Fibroblast of the aortic adventitia (primary cell): Measurements from ENCODE around the gene ARRB1. TPM values are rescaled to one million over a fixed set of nuclear protein-coding genes. Genes with fewer than 3 reads are reported as not detected.
"Not testable (repeated sequence)": the region's sequence is repeated elsewhere in the genome, so short reads cannot be mapped to it uniquely, and the experiment has no call there.

Experiments used
- DNase-seq: peaks from one replicate; pipeline ENCODE4 v3.0.0-alpha.2; 2010; ENCODE audit warnings: low read depth
- H3K4me3 ChIP-seq: 2 replicates; pipeline ENCODE4 v1.5.1; 2011; ENCODE audit warnings: low read depth, mild to moderate bottlenecking, control low read depth, low read length, moderate library complexity
- CTCF ChIP-seq: IDR thresholded peaks from 2 replicates; pipeline ENCODE4 v1.5.1; 2011; ENCODE audit warnings: mild to moderate bottlenecking, low read length, control low read depth, inconsistent platforms; ENCODE audit not compliant: insufficient read depth
- total RNA-seq: library from RNA; depleted of rRNA; stranded (reverse); fragments of >200 nt; gene quantifications from 2 replicates; pipeline ENCODE4 v1.2.3, GENCODE V29; 2012; ENCODE audit warnings: low replicate concordance

ARRB1 gene
- total RNA-seq, 1 donor = 36.3 TPM

GRCh38 chr11:75371949-75372876 is 20.8 kb upstream of the ARRB1 start:
- DNase-seq = peak; percentile 60
- no peak for TF ChIP-seq CTCF
- no peak overlapping the region for H3K4me3 ChIP-seq

GRCh38 chr11:75369560-75370255 is 18.2 kb upstream of the ARRB1 start:
- DNase-seq = no peak
- TF ChIP-seq CTCF = no peak
- H3K4me3 ChIP-seq = no peak overlapping the region

- not testable (repeated sequence) for H3K4me3 ChIP-seq, DNase-seq
Observed at GRCh38 chr11:75366826-75367225, 15.4 kb upstream of the ARRB1 start.

- DNase-seq = peak; percentile 77
- no peak for TF ChIP-seq CTCF
- H3K4me3 ChIP-seq = no peak overlapping the region
Observed at GRCh38 chr11:75365711-75366181, 14.3 kb upstream of the ARRB1 start.

- not testable (repeated sequence) for DNase-seq, H3K4me3 ChIP-seq
Observed at GRCh38 chr11:75362285-75362684, 10.8 kb upstream of the ARRB1 start.

GRCh38 chr11:75356613-75357012 is 5.2 kb upstream of the ARRB1 start:
- TF ChIP-seq CTCF = no peak
- H3K4me3 ChIP-seq = no peak overlapping the region
- DNase-seq = no peak

GRCh38 chr11:75355051-75355450 is 3.6 kb upstream of the ARRB1 start:
- no peak for TF ChIP-seq CTCF
- no peak for DNase-seq
- H3K4me3 ChIP-seq = no peak overlapping the region
